Measurements from ENCODE around the gene PTDSS2.

DNA sequence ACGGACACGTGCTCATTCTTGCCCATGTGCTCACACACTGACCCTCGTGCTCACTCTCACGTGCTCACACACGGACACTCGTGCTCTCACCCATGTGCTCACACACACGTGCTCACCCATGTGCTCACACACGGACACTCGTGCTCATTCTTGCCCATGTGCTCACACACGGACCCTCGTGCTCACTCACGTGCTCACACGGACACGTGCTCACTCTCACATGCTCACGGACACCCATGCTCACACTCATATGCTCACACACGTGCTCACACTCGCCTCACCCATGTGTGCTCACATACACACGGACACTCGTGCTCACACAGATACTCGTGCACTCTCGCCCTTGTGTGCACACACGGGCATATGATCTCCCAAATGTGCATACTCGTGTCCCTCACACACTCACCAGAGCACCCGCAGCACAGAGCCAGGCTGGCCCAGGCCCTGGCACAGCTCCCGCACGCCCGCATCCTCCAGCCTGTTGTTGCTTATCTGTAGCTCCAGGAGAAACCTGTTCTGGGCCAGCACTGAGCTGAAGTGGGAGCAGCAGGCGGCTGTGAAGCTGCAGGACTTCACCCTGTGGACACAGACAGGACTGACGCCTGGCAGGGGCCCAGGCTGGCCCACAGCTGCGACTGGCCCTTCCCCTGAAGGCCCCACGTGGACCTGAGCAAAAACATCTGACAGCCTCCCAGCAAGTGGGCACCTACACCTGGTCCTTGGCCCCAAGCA is 47.7 kb downstream of the PTDSS2 start:
- TF ChIP-seq, protein P1, sequence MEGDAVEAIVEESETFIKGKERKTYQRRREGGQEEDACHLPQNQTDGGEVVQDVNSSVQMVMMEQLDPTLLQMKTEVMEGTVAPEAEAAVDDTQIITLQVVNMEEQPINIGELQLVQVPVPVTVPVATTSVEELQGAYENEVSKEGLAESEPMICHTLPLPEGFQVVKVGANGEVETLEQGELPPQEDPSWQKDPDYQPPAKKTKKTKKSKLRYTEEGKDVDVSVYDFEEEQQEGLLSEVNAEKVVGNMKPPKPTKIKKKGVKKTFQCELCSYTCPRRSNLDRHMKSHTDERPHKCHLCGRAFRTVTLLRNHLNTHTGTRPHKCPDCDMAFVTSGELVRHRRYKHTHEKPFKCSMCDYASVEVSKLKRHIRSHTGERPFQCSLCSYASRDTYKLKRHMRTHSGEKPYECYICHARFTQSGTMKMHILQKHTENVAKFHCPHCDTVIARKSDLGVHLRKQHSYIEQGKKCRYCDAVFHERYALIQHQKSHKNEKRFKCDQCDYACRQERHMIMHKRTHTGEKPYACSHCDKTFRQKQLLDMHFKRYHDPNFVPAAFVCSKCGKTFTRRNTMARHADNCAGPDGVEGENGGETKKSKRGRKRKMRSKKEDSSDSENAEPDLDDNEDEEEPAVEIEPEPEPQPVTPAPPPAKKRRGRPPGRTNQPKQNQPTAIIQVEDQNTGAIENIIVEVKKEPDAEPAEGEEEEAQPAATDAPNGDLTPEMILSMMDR (conservative IDR thresholded peaks at IDR 0.05; ENCODE audit: low read depth in 2 of 2) = no peak
- TF ChIP-seq JUNB (IDR thresholded peaks at IDR 0.05; ENCODE audit: unreplicated experiment) (no peak), CREB1 (CRISPR knock-in tag; IDR thresholded peaks at IDR 0.05; ENCODE audit: low read depth) (no peak), EZH2phosphoT487 (IDR thresholded peaks at IDR 0.05; ENCODE audit: unreplicated experiment) (no peak), STAT1 (IDR thresholded peaks at IDR 0.05; ENCODE audit: unreplicated experiment) (no peak), POLR2AphosphoS5 (IDR thresholded peaks at IDR 0.05; ENCODE audit: low read depth) (no peak)

Measured in GM23338 (cell line).